Measurements from ENCODE around the gene LINGO1.
A peak's percentile ranks its signal among the peaks of the same experiment; 100 is the strongest.

Gene LINGO1, protein sequence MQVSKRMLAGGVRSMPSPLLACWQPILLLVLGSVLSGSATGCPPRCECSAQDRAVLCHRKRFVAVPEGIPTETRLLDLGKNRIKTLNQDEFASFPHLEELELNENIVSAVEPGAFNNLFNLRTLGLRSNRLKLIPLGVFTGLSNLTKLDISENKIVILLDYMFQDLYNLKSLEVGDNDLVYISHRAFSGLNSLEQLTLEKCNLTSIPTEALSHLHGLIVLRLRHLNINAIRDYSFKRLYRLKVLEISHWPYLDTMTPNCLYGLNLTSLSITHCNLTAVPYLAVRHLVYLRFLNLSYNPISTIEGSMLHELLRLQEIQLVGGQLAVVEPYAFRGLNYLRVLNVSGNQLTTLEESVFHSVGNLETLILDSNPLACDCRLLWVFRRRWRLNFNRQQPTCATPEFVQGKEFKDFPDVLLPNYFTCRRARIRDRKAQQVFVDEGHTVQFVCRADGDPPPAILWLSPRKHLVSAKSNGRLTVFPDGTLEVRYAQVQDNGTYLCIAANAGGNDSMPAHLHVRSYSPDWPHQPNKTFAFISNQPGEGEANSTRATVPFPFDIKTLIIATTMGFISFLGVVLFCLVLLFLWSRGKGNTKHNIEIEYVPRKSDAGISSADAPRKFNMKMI

DNA sequence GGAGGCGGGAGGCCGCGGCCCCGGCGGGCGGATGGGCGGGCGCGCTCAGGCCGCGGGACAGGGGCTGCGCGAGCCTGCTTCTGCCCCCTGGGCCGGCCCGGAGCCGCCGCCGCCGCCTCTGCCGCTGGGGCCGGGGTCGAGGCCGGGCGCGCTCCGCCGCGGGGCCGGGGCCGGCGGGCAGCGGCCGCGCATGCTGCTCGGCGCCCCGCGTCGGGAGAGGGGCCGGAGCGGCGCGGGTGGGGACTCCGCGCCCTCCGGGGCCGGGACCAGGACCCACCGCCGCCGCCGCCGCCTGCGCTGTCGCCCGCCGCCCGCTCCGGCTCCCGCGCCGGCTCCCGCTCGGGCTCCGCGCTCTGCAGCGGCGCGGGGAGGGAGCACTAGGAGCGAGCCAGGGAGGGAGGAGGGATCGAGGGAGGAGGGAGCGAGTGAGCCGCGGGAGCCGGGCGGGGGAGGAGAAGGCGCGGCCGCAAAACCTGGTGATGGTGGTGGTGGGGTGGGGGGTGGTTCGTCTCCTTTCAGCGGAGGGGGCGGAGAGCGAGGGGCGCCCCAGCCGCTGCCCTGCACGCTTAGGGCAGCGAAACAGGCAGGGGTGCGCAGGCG is at the start of gene LINGO1:
TSS of gene LINGO1 (minus strand) at position 379 of the 600 bp plus-strand sequence. CDS start 597 bp downstream, outside the sequence.
- DNase-seq: no peak

DNA sequence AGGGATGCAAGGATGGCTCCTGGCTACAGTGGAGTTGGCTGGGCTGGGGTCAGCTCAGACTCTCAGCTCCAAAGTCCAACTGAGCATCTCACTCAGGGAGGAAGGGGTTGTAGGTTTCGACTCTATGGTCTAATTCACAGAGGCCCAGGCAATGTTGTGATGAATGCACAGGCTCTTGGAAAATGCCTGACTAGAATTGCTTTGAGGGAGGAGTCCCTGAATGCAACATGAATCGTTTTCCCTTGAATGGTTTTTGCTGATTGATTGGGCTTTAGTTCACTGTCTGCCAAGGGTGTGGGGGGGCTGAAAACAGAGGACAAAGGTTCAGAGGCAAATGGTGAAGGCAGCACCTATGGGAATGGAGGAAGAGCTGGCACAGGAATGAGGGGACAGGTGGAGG is 48.6 kb upstream of the LINGO1 start:
- no peak for DNase-seq

DNA sequence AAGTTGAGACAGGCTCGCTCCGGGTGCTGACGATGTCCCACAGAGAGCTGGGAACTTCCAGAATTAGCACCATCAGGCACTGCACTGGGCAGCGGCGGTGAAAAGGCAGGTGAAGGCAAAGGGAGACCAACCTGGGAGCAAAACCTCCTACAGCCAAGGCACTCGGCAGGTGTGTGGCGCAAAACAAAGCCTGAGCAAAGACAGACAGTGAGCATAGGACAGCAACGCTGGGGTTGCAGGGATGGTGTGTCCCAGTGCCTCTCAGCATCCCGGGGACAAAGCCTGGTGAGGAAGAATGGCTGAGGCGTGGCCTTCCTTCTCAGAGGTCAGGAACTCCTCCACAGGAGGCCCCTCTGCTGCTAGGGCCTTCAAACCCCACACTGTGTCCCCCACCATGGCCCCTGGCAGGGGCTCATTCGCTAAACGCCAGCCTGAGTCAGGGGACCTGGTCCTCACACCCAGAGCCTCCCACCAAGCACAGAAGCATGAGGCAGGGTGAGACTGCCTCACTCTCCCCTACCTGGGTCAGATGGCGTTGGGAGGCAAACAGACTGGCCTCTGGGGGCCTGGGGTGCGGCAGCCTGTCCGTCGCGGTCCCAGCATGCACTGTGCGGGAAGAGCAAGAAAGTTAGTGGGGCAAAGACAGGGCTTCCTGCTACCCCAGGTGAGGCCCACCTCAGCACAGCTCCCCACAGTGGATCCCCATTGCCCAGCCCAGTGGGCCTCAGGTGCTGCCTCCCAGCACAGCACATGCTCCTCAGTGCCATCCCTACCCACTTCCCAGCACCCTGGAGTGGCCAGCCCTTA is 44.1 kb upstream of the LINGO1 start:
- no peak for DNase-seq

DNA sequence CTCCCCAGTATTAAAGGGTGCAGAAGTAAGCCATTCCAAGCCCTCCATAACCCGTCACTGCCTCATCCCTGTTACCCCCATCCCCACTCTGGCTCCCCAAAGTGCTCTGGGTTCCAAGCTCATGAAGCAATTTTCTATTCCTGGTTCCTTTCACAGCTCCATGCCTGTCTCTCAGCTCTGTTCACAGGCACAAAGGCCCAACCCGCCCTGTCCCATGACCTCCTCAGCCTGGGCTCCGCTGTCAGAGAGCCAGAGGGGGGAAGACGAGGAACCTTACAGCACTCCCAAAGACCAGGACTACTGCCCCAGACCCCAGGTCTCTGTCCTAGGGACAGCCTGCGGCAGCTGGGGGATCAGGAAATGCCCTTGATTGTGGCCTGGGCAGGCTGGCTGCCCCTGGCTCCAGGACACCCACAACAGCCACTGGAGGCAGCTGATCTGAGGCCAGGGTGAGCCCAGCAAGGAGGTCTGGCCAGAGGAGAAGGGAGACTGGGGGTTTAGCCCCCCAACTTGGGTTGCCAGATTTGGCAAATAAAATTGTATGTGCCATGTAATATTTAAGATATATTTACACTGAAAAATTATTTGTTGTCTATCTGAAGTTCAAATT is 43.2 kb upstream of the LINGO1 start:
- DNase-seq: no peak

DNA sequence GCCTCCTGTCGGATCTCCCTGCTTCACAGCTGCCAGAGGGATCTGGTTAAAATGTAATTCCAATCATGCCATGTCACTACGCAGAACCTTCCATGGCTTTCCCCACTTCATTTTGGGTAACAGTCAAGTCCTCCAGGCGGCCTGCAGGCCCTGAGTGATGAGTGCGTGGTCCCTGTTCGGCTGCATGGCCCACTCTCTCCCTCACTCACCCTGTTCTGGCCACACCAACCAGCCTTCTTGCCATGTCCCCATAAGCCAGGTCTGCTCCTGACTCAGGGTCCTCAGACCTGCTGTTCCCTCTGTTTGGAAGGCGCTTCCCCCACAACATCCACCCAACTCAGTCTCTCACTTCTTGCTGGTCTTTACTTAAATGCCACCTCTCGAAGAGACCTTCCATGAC is 41.6 kb upstream of the LINGO1 start:
- DNase-seq: no peak

DNA sequence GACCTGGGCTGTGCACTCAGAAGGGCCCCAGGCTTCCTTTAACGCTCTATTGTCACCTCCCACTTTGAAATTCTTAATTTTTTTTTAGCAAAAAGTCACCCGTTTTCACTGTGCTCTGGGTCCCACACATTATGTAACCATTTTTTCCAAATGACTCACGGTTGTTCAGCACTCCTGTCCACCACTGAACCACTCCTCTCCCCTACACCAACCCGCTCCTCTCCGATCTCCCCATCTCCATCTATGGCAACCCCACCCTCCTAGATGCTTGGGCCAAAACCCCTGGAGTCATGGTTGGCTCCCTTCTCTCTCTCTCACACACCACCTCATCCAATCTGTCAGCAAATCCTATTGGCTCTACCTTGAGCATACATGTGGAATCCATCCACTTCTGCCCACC is 41.2 kb upstream of the LINGO1 start:
- DNase-seq: no peak

DNA sequence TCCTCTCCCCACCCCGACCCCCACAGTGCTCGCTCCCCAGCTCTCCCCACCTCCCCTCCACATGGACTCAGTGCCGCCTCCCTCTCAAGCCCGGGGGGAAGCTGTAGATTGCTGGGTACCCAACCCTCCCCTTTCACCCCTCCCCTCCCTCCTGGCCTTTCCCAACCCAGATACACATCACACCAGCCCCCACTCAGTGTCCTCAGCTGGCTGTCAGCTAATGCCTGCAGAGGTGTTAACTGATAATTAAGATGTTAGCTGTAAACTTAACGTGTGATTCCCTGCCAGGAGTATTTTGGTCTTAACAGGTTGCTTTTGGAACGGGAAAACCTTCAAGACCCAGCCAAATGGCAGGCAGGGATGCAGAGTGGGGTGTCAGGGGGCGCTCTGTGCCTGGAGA is 39.4 kb upstream of the LINGO1 start:
- DNase-seq: no peak

DNA sequence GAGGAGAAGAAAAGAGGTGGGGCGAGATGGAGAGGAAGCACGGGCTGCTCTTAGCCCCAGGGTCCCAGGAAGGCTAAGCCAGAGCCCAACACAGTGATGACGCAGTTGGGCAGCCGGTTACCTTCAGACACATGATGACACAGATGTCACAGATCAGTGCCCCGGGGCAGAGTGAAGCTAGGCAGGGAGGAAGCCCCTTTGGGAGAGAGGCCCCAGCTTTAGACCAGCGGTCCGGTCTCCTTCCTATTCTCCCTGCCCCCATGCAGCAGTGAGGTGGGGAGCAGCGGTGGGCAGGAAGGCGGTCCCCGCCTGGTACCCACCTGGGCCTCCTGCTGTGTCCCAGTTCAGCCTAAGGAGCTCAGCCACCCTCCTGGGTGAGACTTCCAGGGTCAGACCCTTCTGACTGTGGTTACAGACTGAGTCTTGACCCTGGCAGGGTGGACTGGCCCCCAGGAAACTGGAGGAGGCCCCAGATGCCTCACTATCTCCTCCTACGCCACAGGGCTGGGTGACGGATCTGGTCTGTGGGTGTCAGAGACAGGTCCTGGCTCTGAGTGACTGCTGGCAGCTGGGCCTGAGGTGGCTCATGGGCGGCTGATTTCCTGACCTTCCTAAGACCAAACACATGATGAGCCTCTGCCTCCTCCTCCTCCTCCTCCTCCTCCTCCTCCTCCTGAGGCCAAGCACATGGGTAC is 38.8 kb upstream of the LINGO1 start:
- no peak for DNase-seq

DNA sequence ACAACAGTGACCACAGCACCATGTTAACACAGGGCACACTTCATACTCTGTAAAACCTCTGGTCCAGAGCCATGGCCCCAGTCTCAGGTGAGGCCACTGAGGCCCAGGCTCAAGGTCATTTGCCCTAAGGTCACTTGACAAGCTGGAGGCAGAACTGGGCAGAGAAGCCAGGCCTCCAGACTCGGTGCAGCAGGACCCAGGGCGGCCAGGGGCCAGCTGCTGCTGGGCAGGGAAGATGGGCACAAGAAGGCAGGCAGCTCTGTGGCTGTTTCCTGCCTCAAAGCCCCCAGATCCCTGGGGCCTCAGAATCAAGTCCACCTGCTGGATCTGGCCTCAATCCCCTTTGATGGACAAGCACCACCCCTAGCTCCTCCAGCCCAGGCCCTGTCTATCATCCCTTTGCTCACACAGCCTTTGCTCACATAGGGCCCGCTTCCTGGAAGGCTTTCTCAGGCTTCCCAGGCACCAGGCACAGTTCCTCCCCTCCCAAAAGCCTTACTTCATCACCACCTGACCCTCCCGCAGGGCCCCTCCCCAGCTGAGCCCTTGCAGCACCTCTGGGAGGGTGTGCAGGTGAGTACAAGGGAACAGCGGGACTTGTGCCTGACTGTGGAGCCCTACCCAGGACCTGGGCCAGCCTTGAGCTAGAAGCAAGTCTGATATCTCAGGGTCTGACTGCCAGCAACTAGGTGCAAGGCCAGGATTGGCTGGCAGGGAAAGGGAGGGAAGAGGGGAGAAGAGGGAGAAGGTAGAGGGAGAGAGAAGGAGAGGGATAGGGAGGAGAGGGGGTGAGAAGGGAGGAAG is 38.0 kb upstream of the LINGO1 start:
- no peak for DNase-seq

DNA sequence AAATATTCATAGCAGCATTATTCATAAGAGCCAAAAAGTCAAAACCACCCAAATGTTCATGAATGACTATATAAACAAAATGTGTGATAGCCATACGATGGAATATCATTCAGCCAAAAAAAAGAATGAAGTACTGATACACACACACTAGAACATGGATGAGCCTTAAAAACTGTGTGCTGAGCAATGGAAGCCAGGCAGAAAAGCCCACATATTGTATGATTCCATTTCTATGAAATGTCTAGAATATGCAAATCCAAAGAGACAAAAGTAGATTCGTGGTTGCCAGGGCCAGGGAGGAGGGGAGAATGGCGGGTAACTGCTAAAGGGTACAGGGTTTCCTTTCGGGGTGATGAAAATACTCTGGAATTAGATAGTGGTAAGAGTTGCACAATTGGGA is 37.2 kb upstream of the LINGO1 start:
- DNase-seq: no peak

DNA sequence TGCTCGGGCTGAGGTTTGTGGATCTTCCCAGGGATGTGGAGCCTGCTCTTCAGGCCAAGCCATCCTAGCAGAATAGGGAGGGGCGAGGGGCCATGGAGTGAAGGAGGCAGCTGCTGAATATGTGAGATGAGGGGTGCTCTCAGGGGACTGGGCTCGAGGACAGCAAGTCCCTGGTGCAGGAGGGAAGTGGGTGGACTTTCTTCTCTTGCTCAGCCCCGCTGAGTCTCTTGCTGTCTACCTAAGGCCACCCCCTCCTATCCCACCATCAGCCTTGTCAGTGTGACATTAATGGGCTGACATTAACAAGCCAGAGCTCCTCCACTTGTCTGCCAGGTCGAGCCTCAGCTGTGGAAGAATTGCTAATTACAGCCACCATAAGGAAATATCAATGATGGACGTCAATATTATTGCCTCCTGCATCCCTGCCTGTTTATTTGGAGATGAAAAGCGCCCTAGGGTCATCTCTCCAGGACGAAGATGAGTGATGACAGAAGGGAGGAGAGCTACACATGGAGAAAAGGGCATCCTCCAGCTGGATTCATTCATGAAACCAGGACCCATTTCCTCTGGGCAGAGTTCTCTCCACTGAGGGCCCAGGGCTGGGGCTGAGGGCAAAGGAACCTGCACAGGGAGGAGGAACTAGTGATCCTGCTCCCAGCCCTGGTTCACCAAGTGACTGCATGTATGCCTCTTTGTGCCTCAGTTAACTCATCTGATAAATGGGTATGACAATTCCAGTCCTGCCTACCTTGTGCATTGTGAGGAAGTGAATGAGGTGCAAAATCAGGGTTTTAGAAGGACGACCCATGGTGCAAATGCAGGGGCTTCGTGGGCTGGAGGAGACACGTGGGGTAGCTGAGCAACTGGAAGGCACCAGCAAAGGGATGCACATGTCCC is 34.9 kb upstream of the LINGO1 start:
- DNase-seq: no peak

DNA sequence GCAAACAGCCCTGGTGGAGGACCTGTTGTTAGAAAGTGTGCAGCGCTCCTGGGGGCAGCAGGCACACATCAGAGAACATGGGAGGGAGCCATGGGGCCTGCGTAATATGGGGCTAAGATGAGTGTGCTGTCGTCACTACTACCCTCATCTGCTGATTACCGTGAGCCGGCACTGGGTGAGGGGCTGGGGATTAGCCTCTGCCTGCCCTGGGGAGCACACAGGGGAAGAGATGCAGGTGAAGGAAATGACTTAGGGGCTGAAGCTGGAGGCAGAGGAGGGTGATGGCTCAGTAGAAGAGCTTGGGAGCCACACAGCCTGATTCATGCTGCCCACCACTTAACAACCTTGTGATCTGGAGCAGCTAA is 33.6 kb upstream of the LINGO1 start:
- DNase-seq: no peak

DNA sequence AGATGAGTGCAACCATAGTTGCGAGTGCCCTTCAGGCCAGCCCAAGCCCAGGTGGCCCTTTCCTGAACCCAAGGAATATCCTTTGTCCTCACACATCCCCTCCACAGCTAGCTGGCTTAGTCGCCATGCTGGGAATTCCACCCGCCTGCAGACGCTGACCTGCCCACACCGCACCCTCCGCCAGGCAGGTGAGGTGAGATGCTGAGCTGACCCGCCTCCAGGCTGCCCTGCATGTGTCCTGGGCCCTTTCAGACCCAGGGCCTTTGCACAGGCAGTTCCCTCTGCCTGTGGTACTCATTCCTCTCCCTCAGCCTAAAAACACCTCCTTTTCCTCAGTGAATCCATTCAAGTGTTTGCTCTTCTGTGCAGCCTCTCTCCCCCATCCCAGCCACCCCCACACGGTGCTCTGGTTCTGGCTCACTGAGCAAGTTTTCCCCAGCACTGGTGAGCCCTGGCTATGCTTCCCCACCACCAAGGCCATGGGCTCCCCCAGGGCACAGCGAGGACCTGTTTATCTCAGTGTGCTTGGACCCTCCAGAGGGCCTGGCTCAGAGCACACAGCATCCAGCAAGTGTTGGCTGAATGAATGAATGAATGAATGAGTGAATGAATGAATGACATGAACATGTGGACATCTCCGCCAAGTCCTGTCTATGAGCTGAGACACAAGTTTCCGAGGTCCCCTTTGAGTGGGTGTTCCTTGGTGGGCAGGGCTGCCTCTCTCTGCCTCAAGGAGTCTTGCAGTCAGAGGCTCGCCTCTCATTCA is 33.0 kb upstream of the LINGO1 start:
- no peak for DNase-seq

DNA sequence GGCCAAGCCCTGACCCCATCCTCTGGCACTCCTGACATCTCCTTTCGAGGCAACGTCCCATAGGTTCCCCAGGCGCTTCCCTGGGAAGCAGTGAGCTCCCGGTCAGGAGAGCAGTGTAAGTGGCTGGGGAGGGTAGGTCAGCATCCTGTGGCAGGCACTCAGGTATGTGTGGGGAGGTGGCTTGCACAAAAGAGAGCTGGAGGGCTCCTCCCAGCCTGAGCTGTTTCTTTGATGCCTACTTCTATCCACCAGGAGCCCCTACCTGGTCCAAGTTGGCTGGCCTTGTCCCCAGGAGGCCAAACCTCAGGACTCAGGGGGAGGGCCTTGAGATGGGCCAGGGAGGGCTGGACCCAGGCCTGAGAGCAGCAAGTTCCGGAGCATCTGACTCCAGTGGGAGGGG is 31.7 kb upstream of the LINGO1 start:
- DNase-seq: no peak

DNA sequence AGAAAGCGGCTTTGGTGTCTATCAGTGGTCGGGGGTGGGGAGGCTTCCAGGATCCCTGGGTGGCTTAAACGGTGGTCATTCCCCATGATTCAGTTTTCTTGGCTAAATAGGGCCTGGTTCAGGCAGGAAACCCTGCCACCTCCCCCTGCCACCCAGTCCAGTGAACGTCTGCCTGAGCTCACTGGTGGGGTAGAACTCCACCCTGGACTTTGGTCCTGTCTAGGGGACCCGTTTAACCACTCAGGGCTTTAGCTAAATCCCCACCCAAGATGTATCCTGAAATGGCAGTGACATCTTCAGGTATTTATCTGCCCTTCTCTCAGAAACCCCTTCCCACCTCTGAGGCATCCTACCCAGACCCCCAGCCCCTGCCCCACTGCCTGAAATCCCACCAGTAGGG is 30.5 kb upstream of the LINGO1 start:
- no peak for DNase-seq

DNA sequence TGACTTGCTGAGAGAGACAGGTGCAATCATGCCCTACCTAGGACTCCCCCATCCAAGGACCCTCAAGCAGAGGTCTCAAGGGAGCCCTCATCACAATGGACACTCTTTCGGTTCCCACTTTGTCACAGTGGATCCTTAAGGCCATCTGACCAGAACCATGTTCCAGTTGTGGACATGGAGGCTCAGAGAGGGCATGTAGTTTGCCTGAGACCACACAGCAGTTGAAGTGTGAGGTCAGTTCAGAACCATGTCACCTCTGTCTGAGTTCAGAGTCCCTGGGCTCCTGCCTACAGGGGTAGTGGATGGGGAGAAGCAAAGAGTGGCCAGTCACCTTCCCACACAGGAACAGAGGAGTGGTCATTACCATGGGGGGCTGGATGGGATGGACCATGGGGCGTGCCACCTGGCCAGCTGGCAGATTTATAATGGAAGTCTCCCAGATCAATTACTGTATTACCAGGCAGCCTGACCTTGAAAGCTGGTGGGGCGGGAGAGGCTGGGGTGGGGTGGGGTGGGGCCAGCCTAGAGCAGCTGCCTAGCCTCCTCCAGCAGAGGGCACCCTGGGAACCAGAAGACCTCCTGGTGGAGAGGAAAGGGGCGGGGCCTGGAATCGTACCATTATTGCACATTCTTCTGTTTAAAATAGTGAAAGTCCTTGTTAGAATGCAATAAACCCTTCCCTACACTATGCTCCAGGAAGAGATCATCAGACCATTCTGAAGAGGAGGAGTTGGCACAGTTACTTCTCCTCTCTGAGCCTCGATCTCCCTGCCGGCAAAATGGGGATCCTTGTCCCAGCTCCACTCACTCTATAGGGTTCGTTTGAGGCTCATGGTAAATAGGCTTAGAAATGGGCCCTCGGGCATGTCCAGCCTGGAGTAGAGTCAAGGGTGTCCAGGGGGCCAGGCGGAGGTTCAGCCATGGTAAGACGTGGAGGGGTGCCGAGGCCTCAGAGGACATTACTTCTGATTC is 26.9 kb upstream of the LINGO1 start:
- peak; percentile 74 for DNase-seq

DNA sequence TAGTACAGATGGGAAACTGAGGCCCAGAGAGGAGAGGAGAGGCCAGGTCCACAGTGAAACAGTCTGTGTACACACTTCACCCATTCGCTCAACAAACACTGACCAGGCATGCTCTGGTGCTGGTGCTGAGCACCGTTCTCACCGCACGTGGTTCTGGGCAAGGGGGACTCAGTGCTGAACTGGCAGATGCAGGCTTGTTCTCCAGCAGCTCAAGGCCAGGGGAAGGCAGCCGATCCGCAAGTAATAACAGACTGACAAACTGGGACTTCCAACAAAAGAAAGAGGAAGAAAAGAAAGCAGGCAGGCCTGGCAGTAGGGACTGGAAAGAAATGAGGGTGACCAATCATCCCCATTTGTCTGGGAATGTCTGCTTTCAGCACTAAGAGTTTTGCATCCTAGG is 25.6 kb upstream of the LINGO1 start:
- no peak for DNase-seq

DNA sequence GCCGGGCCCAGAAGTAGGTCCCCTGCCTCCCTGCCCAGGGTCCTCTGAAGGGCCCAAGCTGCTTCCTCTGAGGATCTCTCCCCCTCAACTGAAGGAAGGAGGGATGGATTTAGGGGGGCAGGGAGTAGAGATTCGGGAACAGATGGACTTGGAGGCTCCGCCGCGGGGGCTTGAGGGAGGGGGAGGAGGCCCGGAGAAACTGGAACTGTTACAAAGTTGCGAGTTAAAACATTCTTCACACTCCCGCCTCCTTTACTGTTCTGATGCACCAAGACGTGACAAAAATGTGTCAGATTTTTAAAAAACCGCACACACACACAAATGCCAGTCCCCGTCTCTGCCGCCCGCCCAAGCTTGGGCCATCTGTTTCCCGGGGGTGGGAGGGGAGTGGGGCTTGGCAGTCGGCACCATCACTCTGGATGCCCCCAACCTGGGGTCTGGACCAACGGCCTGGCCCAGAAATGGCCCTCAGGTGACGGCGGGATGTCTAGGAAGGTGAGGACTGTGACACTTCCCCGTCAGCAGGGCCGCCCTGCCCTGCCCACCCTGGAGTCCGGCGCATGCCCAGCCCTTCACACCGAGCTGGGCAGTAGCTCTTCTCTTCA is 25.0 kb upstream of the LINGO1 start:
- no peak for DNase-seq

All from stimulated activated CD8-positive, alpha-beta memory T cell treated with anti-CD3 and anti-CD28 coated beads, Interleukin-4, amount 100 ng/mL, for 48 hours (primary cell).